Vagina (tissue), 2 donors: ENCODE measurements around the gene SNF8. TPM values are rescaled to one million over a fixed set of nuclear protein-coding genes. Genes with fewer than 3 reads are reported as not detected.

ENCODE experiments used
- DNase-seq, 2 donors: peaks; one replicate each; pipeline ENCODE4 v3.0.0-alpha.2; 2017; ENCODE audit errors: extremely low spot score in 2 of 2
- H3K27ac ChIP-seq: fragments of 200-600 bp; sonication (generic); one replicate; pipeline ENCODE4 v1.5.1; 2019
- H3K27me3 ChIP-seq: fragments of 200-600 bp; sonication (generic); one replicate; pipeline ENCODE4 v1.5.1; 2019
- H3K36me3 ChIP-seq, 2 donors: fragments of 200-600 bp; sonication (generic); one replicate each; pipeline ENCODE4 v1.5.1; 2017 to 2019
- H3K4me1 ChIP-seq: fragments of 200-600 bp; sonication (generic); one replicate; pipeline ENCODE4 v1.5.1; 2019
- H3K4me3 ChIP-seq, 2 donors: fragments of 200-600 bp; sonication (generic); 1 replicate in 1 of 2; 2 replicates in 1 of 2; pipeline ENCODE4 v1.5.1; 2016 to 2019
- H3K9me3 ChIP-seq: fragments of 200-600 bp; sonication (generic); one replicate; pipeline ENCODE4 v1.5.1; 2019
- CTCF ChIP-seq, 3 experiments: fragments of 450-650 bp in 2 of 3; fragments of 200-600 bp in 1 of 3; sonication (generic) in 1 of 3; IDR thresholded peaks; one replicate each; pipeline ENCODE4 v1.5.1; 2017 to 2019; ENCODE audit warnings: antibody characterized with exemption in 3 of 3, mild to moderate bottlenecking in 2 of 3, moderate library complexity in 2 of 3
- POLR2A ChIP-seq, 2 donors: fragments of 450-650 bp; IDR thresholded peaks; one replicate each; pipeline ENCODE4 v1.6.1; 2017; ENCODE audit warnings: antibody characterized with exemption in 2 of 2, mild to moderate bottlenecking in 2 of 2, moderate library complexity in 2 of 2
- POLR2AphosphoS5 ChIP-seq, 2 donors: sonication (generic); formaldehyde crosslinking; IDR thresholded peaks; one replicate each; pipeline ENCODE4 v1.9.0; 2017; ENCODE audit warnings: antibody characterized with exemption in 2 of 2, mild to moderate bottlenecking in 2 of 2, low read depth in 1 of 2; ENCODE audit not compliant: insufficient read depth in 1 of 2
- intact Hi-C: fragments of 100-400 bp; cut with DNase I; formaldehyde crosslinking; loops from one replicate; pipeline ENCODE4 v1.15.1; 2023
- total RNA-seq: library from RNA; depleted of rRNA; stranded (reverse); fragments of >200 nt; gene quantifications from one replicate; pipeline ENCODE4 v1.2.3, GENCODE V29; 2016

SNF8 gene
- total RNA-seq, 1 donor from 2014 or later, result 64.1 TPM

- H3K4me3 ChIP-seq, result no peak overlapping the region
- H3K36me3 ChIP-seq, result peaks cover 0 to 88% of the 10 kb centered on the region in 2 donors
- H3K27ac ChIP-seq, result no peak overlapping the region
- intact Hi-C loops, result no loop called here
- H3K27me3 ChIP-seq, result no peaks in the 10 kb centered on the region
- H3K4me1 ChIP-seq, result no peaks in the 10 kb centered on the region
- no peaks in the 10 kb centered on the region for H3K9me3 ChIP-seq
- TF ChIP-seq POLR2A (IDR thresholded peaks at IDR 0.05) (no peak), CTCF (IDR thresholded peaks at IDR 0.05) (no peak), POLR2AphosphoS5 (IDR thresholded peaks at IDR 0.05; ENCODE audit: insufficient read depth in 1 of 2, low read depth in 1 of 2) (no peak)
- DNase-seq, result no peak
Measured at GRCh38 chr17:48927978-48928745, 16.5 kb downstream of the SNF8 start.

- no peak for DNase-seq
- TF ChIP-seq POLR2A (IDR thresholded peaks at IDR 0.05), result no peak
- intact Hi-C loops, result no loop called here
Measured at GRCh38 chr17:48925991-48926342, 18.7 kb downstream of the SNF8 start.

GRCh38 chr17:48925251-48925990 lies 19.2 kb downstream of the SNF8 start:
- intact Hi-C loops, result no loop called here
- TF ChIP-seq CTCF (IDR thresholded peaks at IDR 0.05) (no peak), POLR2AphosphoS5 (IDR thresholded peaks at IDR 0.05; ENCODE audit: insufficient read depth in 1 of 2, low read depth in 1 of 2) (no peak), POLR2A (IDR thresholded peaks at IDR 0.05) (no peak)
- Histone ChIP-seq H3K27me3 (no peaks in the 10 kb centered on the region), H3K4me1 (no peaks in the 10 kb centered on the region), H3K36me3 (peaks cover 0 to 90% of the 10 kb centered on the region in 2 donors), H3K9me3 (no peaks in the 10 kb centered on the region), H3K27ac (no peak overlapping the region), H3K4me3 (no peak overlapping the region)
- DNase-seq, result no peak

More at GRCh38 chr17:48925991-48926342, 18.7 kb downstream of the SNF8 start:
- no peaks in the 10 kb centered on the region for H3K9me3 ChIP-seq
- no peak overlapping the region for H3K27ac ChIP-seq
- H3K36me3 ChIP-seq, result peaks cover 0 to 88% of the 10 kb centered on the region in 2 donors
- no peaks in the 10 kb centered on the region for H3K27me3 ChIP-seq
- H3K4me1 ChIP-seq, result no peaks in the 10 kb centered on the region
- H3K4me3 ChIP-seq, result no peak overlapping the region

- Histone ChIP-seq H3K9me3 (no peaks in the 10 kb centered on the region), H3K4me3 (no peak overlapping the region), H3K27ac (peak overlapping the region; percentile 47), H3K4me1 (peaks cover 31% of the 10 kb centered on the region), H3K36me3 (peaks cover 7 to 48% of the 10 kb centered on the region in 2 donors), H3K27me3 (no peaks in the 10 kb centered on the region)
- intact Hi-C loops, result no loop called here
- TF ChIP-seq POLR2AphosphoS5 (IDR thresholded peaks at IDR 0.05; ENCODE audit: insufficient read depth in 1 of 2, low read depth in 1 of 2) (peak in 1 of 2 donors; percentile 60), POLR2A (IDR thresholded peaks at IDR 0.05) (no peak), CTCF (IDR thresholded peaks at IDR 0.05) (no peak)
- no peak for DNase-seq
Measured at GRCh38 chr17:48915459-48916282, 29.0 kb downstream of the SNF8 start.

- no peak for TF ChIP-seq POLR2AphosphoS5 (IDR thresholded peaks at IDR 0.05; ENCODE audit: insufficient read depth in 1 of 2, low read depth in 1 of 2)
- TF ChIP-seq POLR2A (IDR thresholded peaks at IDR 0.05), result no peak
- TF ChIP-seq CTCF (IDR thresholded peaks at IDR 0.05), result no peak
- intact Hi-C loops, result no loop called here
- H3K4me3 ChIP-seq, result no peak overlapping the region
- no peak overlapping the region for H3K27ac ChIP-seq
- H3K9me3 ChIP-seq, result no peaks in the 10 kb centered on the region
- no peaks in the 10 kb centered on the region for H3K27me3 ChIP-seq
- peaks cover 52% of the 10 kb centered on the region for H3K4me1 ChIP-seq
- H3K36me3 ChIP-seq, result peaks cover 2 to 21% of the 10 kb centered on the region in 2 donors
- no peak for DNase-seq
Measured at GRCh38 chr17:48912476-48912875, 32.2 kb downstream of the SNF8 start.
